HEK293 (cell line): Measurements from ENCODE around the gene H3-3A.

Source experiments
- CTCF ChIA-PET: fragments of 350-600 bp; formaldehyde crosslinking; extraction: SDS; loops from one replicate; lab custom pipeline; 2021; ENCODE audit warnings: antibody characterized with exemption; lab: Yijun Ruan, JAX
- POLR2A ChIA-PET: fragments of 300-600 bp; formaldehyde crosslinking; extraction: SDS; loops from one replicate; lab custom pipeline; 2020; ENCODE audit warnings: antibody characterized with exemption, inconsistent platforms; lab: Yijun Ruan, JAX
- H3K27ac ChIP-seq: fragments of 200-500 bp; sonication (Bioruptor generic); 2 replicates; pipeline ENCODE4 v1.5.1; 2014; ENCODE audit warnings: low read depth, low read length, control low read depth, inconsistent platforms; ENCODE audit errors: extremely low read depth
- H3K36me3 ChIP-seq, 2 experiments: fragments of 200-500 bp in 1 of 2; sonication (Bioruptor generic) in 1 of 2; 1 replicate in 1 of 2; 2 replicates in 1 of 2; pipeline ENCODE4 v1.5.1; 2014 to 2017; ENCODE audit warnings: inconsistent platforms in 2 of 2, low read length in 2 of 2; ENCODE audit not compliant: control insufficient read depth in 2 of 2, insufficient read depth in 1 of 2
- H3K4me1 ChIP-seq: fragments of 200-500 bp; sonication (Bioruptor generic); 2 replicates; pipeline ENCODE4 v1.5.1; 2014; ENCODE audit warnings: mild to moderate bottlenecking, low read length, inconsistent platforms; ENCODE audit not compliant: control insufficient read depth, insufficient read depth
- H3K4me3 ChIP-seq: 2 replicates; pipeline ENCODE4 v1.5.1; 2011; ENCODE audit warnings: low read depth, mild to moderate bottlenecking, control low read depth, low read length, moderate library complexity
- H3K9me3 ChIP-seq: fragments of 200-500 bp; sonication (Bioruptor generic); 2 replicates; pipeline ENCODE4 v1.5.1; 2014; ENCODE audit warnings: low read depth, low read length, inconsistent platforms; ENCODE audit not compliant: control insufficient read depth, insufficient read depth
- GLIS1 ChIP-seq: fragments of 450-650 bp; formaldehyde crosslinking; IDR thresholded peaks from 2 replicates; pipeline ENCODE4 v1.5.1; 2016; ENCODE audit warnings: missing biosample characterization, missing genetic modification characterization
- MZF1 ChIP-seq: fragments of 450-650 bp; formaldehyde crosslinking; IDR thresholded peaks from 2 replicates; pipeline ENCODE4 v1.5.1; 2017; ENCODE audit warnings: missing biosample characterization, missing genetic modification characterization, borderline replicate concordance
- REST ChIP-seq: fragments of 450-650 bp; formaldehyde crosslinking; IDR thresholded peaks from 2 replicates; pipeline ENCODE4 v1.5.1; 2016; ENCODE audit warnings: missing biosample characterization, missing genetic modification characterization
- SCRT1 ChIP-seq: fragments of 450-650 bp; formaldehyde crosslinking; IDR thresholded peaks from 2 replicates; pipeline ENCODE4 v1.5.1; 2016; ENCODE audit warnings: missing biosample characterization, missing genetic modification characterization, borderline replicate concordance
- SCRT2 ChIP-seq: fragments of 450-650 bp; formaldehyde crosslinking; IDR thresholded peaks from 2 replicates; pipeline ENCODE4 v1.5.1; 2016; ENCODE audit warnings: missing biosample characterization, missing genetic modification characterization
- ZBTB44 ChIP-seq: fragments of 450-650 bp; IDR thresholded peaks from 2 replicates; pipeline ENCODE4 v1.5.1; 2018; ENCODE audit warnings: missing biosample characterization, mild to moderate bottlenecking, missing genetic modification characterization
- ZBTB48 ChIP-seq: fragments of 450-650 bp; formaldehyde crosslinking; IDR thresholded peaks from 2 replicates; pipeline ENCODE4 v1.5.1; 2016; ENCODE audit warnings: missing biosample characterization, missing genetic modification characterization
- ZNF132 ChIP-seq: fragments of 450-650 bp; formaldehyde crosslinking; IDR thresholded peaks from 2 replicates; pipeline ENCODE4 v1.5.1; 2017; ENCODE audit warnings: missing biosample characterization, missing genetic modification characterization, borderline replicate concordance
- ZNF157 ChIP-seq: fragments of 450-650 bp; formaldehyde crosslinking; IDR thresholded peaks from 2 replicates; pipeline ENCODE4 v1.5.1; 2016; ENCODE audit warnings: missing biosample characterization, missing genetic modification characterization
- ZNF18 ChIP-seq: fragments of 450-650 bp; formaldehyde crosslinking; IDR thresholded peaks from 2 replicates; pipeline ENCODE4 v1.5.1; 2016; ENCODE audit warnings: missing biosample characterization, missing genetic modification characterization
- ZNF239 ChIP-seq: fragments of 450-650 bp; formaldehyde crosslinking; IDR thresholded peaks from 2 replicates; pipeline ENCODE4 v1.5.1; 2016; ENCODE audit warnings: missing biosample characterization, missing genetic modification characterization
- ZNF248 ChIP-seq: fragments of 450-650 bp; formaldehyde crosslinking; IDR thresholded peaks from 2 replicates; pipeline ENCODE4 v1.5.1; 2017; ENCODE audit warnings: missing biosample characterization, missing genetic modification characterization
- ZNF354C ChIP-seq: fragments of 450-650 bp; formaldehyde crosslinking; IDR thresholded peaks from 2 replicates; pipeline ENCODE4 v1.5.1; 2016; ENCODE audit warnings: missing biosample characterization, missing genetic modification characterization, low read depth, borderline replicate concordance
- ZNF366 ChIP-seq: fragments of 450-650 bp; formaldehyde crosslinking; conservative IDR thresholded peaks from 2 replicates; pipeline ENCODE4 v1.5.1; 2016; ENCODE audit warnings: missing biosample characterization, missing genetic modification characterization
- ZNF404 ChIP-seq: fragments of 450-650 bp; formaldehyde crosslinking; IDR thresholded peaks from 2 replicates; pipeline ENCODE4 v1.5.1; 2017; ENCODE audit warnings: missing biosample characterization, missing genetic modification characterization
- ZNF510 ChIP-seq: fragments of 450-650 bp; formaldehyde crosslinking; IDR thresholded peaks from 2 replicates; pipeline ENCODE4 v1.5.1; 2018; ENCODE audit warnings: mild to moderate bottlenecking, missing genetic modification characterization, missing biosample characterization; ENCODE audit not compliant: insufficient replicate concordance
- ZNF548 ChIP-seq: fragments of 450-650 bp; formaldehyde crosslinking; IDR thresholded peaks from 2 replicates; pipeline ENCODE4 v1.5.1; 2016; ENCODE audit warnings: missing biosample characterization, missing genetic modification characterization
- ZNF558 ChIP-seq: fragments of 450-650 bp; formaldehyde crosslinking; IDR thresholded peaks from 2 replicates; pipeline ENCODE4 v1.5.1; 2016; ENCODE audit warnings: missing biosample characterization, missing genetic modification characterization
- ZNF670 ChIP-seq: fragments of 450-650 bp; formaldehyde crosslinking; IDR thresholded peaks from 2 replicates; pipeline ENCODE4 v1.5.1; 2016; ENCODE audit warnings: missing biosample characterization, missing genetic modification characterization, low read depth
- ZSCAN5A ChIP-seq: fragments of 450-650 bp; formaldehyde crosslinking; IDR thresholded peaks from 2 replicates; pipeline ENCODE4 v1.5.1; 2016; ENCODE audit warnings: missing biosample characterization, missing genetic modification characterization
- ZXDB ChIP-seq: fragments of 450-650 bp; formaldehyde crosslinking; IDR thresholded peaks from 2 replicates; pipeline ENCODE4 v1.5.1; 2016; ENCODE audit warnings: missing biosample characterization, missing genetic modification characterization
- TF ChIP-seq, protein P1 (sequence below): fragments of 450-650 bp; formaldehyde crosslinking; conservative IDR thresholded peaks from 2 replicates; pipeline ENCODE4 v1.5.1; 2016; ENCODE audit warnings: low read depth, missing biosample characterization, missing genetic modification characterization

Gene H3-3A

GRCh38 chr1:226110249-226111097 lies 48.0 kb downstream of the H3-3A start (continued):
- TF ChIP-seq ZNF157 (no peak), ZNF366 (tag by site-specific recombination) (no peak), ZNF404 (tag by site-specific recombination) (no peak)

DNA sequence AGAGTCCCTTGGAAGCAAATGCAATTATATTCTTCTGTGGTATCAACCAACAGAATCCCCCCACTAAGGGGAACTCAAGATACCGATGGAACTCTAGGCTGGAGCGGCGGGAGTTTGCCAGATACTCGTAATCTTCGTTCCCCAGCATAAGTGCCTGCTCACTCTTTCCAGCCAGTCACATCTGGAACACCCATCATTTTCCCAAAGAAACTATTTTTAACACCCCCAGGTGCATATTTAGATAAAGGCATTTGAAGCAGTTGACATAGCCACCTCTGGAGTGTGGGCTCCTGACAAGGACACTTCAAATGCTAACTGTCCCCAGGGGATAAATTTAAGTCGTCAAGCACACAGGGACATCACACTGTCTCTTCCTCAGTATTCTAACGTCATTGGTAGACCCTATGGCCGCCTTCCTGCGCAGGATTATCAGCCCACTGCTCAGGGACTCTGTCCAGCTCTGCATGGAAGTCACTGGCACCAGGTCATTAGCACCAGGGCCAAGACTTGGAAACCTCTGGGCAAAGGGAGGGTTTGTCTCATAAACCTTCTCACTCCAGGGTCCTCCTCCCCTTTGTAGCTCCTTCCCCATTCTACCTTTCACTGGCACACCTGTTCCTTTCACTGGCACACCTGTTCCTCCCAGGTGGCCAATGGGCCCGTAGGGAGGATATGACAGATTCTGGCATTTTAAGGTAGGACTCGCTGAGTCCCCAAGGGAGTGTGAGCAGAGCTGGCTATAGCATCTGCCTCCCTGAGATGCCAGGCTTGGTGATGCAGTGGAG lies 48.8 kb downstream of the H3-3A start:
- Histone ChIP-seq H3K36me3 (no peaks in the 10 kb centered on the region), H3K9me3 (no peaks in the 10 kb centered on the region), H3K4me3 (peak overlapping the region; percentile 58), H3K27ac (peak overlapping the region; percentile 89; the same call in 1 of the 2 replicates), H3K4me1 (peaks cover 13% of the 10 kb centered on the region)
- CTCF ChIA-PET = interaction anchor here (0.6 to 5.0 kb wide), 8 partner anchors 8 to 192 kb away, joined by 3 to 39 read pairs (median 6); no protein-coding TSS in a partner anchor
- POLR2A ChIA-PET = interaction anchor here (0.5 to 5.0 kb wide), 14 partner anchors 7 to 332 kb away, joined by 3 to 42 read pairs (median 6); partner anchors contain the start of genes H3-3A, LIN9, PYCR2 and SDE2
- peak; percentile 95 for TF ChIP-seq SCRT1 (tag by site-specific recombination)
- no peak for TF ChIP-seq ZNF548 (tag by site-specific recombination)
- no peak for TF ChIP-seq ZNF366 (tag by site-specific recombination)
- no peak for TF ChIP-seq ZBTB44 (tag by site-specific recombination)
- no peak for TF ChIP-seq ZNF670
- no peak for TF ChIP-seq ZNF239 (tag by site-specific recombination)
- TF ChIP-seq GLIS1 (tag by site-specific recombination) = peak; percentile 72
- TF ChIP-seq ZXDB (tag by site-specific recombination) = no peak
- TF ChIP-seq ZNF558 (tag by site-specific recombination) = 0 out of 2 replicates have a peak, but pooled peaks have one; percentile 17
- peak; percentile 16; the same call in 1 of the 2 replicates for TF ChIP-seq MZF1 (tag by site-specific recombination)
- TF ChIP-seq ZBTB48 (tag by site-specific recombination) = no peak
- TF ChIP-seq ZNF510 = no peak
- TF ChIP-seq ZNF248 (tag by site-specific recombination) = no peak
- peak; percentile 95 for TF ChIP-seq SCRT2 (tag by site-specific recombination)
- no peak for TF ChIP-seq ZNF132 (tag by site-specific recombination)
- TF ChIP-seq ZNF354C (tag by site-specific recombination) = no peak
- TF ChIP-seq, protein P1, sequence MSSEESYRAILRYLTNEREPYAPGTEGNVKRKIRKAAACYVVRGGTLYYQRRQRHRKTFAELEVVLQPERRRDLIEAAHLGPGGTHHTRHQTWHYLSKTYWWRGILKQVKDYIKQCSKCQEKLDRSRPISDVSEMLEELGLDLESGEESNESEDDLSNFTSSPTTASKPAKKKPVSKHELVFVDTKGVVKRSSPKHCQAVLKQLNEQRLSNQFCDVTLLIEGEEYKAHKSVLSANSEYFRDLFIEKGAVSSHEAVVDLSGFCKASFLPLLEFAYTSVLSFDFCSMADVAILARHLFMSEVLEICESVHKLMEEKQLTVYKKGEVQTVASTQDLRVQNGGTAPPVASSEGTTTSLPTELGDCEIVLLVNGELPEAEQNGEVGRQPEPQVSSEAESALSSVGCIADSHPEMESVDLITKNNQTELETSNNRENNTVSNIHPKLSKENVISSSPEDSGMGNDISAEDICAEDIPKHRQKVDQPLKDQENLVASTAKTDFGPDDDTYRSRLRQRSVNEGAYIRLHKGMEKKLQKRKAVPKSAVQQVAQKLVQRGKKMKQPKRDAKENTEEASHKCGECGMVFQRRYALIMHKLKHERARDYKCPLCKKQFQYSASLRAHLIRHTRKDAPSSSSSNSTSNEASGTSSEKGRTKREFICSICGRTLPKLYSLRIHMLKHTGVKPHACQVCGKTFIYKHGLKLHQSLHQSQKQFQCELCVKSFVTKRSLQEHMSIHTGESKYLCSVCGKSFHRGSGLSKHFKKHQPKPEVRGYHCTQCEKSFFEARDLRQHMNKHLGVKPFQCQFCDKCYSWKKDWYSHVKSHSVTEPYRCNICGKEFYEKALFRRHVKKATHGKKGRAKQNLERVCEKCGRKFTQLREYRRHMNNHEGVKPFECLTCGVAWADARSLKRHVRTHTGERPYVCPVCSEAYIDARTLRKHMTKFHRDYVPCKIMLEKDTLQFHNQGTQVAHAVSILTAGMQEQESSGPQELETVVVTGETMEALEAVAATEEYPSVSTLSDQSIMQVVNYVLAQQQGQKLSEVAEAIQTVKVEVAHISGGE = no peak
- peak; percentile 74 for TF ChIP-seq REST (tag by site-specific recombination)
- no peak for TF ChIP-seq ZNF18 (tag by site-specific recombination)
- no peak for TF ChIP-seq ZSCAN5A (tag by site-specific recombination)
